ENCODE results near the gene SCGB1D1. TPM values are rescaled to one million over a fixed set of nuclear protein-coding genes. Genes with fewer than 3 reads are reported as not detected.
"Not testable (repeated sequence)": the region's sequence is repeated elsewhere in the genome, so short reads cannot be mapped to it uniquely, and the experiment has no call there.

The SCGB1D1 gene
- total RNA-seq, 1 donor from 2014 or later, result not detected

DNA sequence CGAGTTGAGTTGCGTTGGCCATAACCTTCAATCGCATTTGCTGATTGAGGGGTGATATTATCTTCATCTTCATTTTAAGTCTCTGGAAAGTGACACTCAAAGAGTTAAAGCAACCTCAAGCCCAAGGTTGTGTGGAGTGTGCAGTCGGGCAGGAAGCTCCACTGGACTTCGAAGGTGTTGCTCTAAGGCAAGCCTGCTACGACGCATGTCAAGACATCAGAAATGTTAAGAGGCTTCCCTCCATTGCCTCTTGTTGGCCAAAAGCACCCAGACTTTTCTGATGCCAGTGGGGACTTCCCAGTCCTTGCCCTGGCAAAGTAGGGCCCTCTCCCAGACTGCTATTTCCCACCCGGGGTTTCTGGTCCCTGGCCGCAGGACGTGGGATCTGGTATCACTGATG lies 23.6 kb upstream of the SCGB1D1 start:
- DNase-seq (ENCODE audit: low read depth in 2 of 2), result no peak

DNA sequence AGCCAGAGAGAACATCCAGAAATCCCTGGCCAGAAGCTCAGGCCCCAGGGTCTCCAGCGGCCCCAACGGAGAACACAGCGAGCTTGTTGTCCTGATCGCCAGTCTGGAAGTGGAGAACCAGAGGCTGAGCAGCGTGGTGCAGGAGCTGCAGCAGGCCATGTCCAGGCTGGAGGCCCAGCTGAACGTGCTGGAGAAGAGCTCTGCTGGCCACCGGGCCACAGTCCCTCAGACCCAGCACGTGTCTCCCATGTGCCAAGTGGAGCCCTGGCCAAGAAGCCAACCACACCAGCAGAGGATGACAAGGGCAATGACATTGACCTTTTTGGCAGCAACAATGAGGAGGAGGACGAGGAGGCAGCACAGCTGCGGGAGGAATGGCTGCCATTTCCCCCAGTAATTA lies 20.6 kb upstream of the SCGB1D1 start:
- DNase-seq (ENCODE audit: low read depth in 2 of 2), result no peak

DNA sequence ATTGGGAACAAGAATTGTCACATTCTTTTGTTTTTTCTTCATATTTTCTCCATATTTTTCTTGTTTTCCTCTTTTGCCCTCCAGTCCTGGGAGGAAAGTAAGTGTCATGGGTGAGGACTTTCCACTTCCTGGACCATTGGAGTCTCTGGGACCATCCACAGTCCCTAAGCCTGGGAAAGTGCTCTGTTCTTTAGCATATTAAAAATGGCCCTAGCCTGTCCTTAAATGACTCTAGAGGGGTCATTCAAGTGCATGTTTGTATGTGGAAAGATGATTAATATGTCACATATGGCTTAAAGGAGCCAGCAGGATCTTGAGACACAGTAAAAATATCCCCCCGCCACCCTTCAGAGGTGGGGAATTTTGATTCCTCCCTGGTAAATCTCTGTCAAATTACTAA lies 20.1 kb upstream of the SCGB1D1 start:
- DNase-seq (ENCODE audit: low read depth in 2 of 2), result peak in 1 of 2 donors; percentile 18

DNA sequence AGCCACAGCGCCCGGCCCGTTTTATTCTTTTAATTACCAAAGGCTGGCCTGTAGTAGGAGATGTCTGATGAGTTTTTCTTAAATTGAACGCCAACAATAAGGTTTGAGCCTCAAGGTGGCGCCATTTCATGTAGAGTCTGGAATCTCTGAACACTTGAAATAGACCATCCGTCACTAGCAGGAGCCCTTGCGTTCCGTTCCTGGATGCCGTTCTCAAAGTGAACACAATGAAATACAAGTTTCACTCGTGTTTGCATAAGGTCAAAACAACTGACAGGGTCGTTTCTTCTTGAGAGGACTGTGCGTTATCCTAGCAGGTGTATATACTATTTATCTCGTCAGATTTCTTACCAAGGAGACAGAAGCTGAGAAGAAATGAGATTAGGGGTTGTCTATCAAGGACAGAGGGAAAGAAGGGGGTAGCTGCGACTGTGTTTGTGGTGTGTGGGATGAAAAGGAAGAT lies 18.7 kb upstream of the SCGB1D1 start:
- DNase-seq (ENCODE audit: low read depth in 2 of 2), result peak; percentile 82 to 84

DNA sequence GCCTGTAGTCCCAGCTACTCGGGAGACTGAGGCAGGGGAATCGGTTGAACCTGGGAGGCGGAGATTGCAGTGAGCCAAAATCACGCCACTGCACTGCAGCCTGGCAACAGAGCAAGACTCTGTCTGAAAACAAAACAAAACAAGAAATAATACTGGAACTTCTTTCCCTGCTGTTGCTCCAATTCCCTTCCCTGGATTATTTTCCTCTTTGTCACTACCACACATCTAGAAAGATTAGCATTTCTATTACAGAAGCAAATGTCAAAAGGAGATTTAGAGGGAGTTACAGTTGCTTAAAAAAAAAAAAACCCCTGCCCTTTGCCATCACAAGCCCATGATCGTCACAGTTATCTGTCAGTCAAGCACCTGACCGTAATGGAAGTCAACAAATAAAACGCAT lies 17.7 kb upstream of the SCGB1D1 start:
- no peak for DNase-seq (ENCODE audit: low read depth in 2 of 2)

DNA sequence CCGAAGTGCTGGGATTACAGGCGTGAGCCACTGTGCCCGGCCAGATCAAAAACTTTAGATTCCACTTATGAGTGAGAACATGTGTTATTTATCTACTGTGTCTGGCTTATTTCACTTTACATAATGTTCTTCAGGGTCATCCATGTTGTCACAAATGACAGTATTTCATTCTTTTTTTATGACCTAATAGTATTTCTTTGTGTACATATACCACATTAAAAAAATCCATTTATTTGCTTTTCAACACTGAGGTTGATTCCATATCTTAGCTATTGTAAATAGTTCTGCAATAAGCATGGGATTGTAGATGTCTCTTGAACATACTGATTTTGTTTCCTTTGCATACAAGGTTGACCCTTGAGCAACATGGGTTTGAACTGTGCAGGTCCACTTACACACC lies 13.2 kb upstream of the SCGB1D1 start:
- DNase-seq (ENCODE audit: low read depth in 2 of 2), result no peak

DNA sequence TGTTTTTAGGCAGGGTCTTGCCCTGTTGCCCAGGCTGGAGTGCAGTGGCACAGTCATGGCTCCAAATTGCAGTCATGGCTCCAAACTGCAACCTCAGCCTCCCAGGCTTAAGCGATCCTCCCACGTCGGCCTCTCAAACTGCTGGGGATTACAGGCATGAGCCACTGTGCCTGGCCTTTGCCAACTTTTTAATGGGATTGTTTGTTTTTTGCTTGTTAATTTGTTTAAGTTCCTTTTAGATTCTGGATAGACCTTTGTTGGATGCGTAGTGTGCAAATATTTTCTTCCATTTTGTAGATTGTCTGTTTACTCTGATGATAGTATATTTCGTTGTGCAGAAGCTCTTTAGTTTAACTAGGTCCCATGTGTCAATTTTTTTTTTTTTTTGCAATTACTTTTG lies 10.0 kb upstream of the SCGB1D1 start:
- no peak for DNase-seq (ENCODE audit: low read depth in 2 of 2)

DNA sequence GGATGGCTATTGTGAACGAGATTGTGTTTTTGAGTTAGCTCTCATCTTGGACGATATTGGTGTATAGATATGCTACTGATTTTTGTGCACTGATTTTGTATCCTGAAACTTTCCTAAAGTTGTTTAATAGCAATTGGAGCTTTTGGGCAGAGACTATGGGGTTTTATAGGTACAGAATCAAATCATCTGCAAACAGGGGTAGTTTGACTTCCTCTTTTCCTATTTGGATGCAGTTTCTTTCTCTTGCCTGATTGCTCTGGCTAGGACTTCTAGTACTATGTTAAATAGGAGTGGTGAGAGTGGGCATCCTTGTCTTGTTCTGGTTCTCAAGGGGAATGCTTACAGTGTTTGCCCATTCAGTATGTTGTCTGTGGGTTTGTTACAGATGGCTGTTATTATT lies 8.9 kb upstream of the SCGB1D1 start:
- no peak for DNase-seq (ENCODE audit: low read depth in 2 of 2)

DNA sequence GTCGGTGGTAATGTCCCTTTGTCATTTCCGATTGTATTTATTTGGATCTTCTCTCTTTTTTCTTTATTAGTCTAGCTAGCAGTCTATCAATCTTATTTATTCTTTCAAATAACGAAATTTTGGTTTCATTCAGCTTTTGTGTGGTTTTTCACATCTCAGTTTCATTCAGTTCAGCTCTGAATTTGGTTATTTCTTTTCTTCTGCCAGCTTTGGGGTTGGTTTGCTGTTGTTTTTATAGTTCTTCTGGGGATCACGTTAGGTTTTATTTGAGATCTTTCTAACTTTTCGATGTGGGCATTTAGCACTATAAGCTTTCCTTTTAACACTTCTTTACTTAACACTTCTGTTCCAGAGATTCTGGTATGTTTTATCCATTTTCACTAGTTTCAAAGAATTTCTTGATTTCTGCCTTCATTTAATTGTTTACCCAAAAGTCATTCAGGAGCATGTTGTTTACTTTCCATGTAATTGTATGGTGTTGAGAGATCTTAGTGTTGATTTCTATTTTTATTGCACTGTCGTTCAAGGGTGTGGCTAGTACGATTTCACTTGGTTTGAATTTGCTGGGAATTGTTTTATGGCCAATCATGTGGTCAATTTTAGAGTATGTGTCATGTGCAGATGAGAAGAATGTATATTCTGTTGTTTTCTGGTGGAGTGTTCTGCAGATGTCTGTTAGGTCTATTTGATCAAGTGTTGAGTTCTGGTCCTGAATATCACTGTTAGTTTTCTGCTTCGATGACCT lies 7.7 kb upstream of the SCGB1D1 start:
- DNase-seq (ENCODE audit: low read depth in 2 of 2), result no peak

DNA sequence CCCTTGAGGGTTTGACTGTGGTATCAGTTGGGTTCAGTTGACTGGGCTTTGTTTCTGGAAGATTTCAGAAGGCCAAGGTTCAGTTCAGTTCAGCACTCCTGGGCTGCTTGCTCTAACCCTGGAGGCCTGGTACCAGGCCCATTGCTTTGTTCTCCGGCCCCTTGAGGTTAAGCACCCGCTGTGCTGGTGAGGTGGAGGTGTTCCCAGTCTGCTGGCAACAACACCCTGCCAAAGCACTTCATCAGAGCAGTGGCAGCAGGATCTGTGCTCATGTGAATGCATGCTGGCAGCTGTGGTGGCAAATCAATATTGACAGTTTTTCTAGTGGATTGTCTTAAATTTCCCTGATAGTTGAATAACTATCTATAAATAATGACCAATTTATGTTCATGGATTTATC lies 3.8 kb upstream of the SCGB1D1 start:
- DNase-seq (ENCODE audit: low read depth in 2 of 2), result no peak

DNA sequence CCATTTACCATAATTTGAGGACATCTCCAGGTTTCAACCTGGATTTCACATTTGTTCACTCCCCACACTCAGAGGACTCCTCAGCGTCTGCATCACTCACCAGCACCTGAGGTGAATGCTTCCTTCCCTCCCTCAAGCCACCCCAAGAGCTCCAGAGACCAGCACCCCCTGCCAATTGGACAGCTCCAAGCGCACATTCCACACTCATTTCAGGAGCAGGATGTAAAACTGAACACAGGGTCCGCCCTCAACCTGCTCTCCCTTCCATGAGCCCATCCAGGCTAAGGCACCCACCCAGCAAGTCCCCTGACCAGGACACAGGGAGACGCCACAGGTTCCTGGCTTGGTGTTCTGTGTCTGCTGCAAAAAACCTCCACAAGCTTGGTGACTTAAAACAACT lies 3.9 kb downstream of the SCGB1D1 start:
- DNase-seq (ENCODE audit: low read depth in 2 of 2), result peak; percentile 20 to 23

DNA sequence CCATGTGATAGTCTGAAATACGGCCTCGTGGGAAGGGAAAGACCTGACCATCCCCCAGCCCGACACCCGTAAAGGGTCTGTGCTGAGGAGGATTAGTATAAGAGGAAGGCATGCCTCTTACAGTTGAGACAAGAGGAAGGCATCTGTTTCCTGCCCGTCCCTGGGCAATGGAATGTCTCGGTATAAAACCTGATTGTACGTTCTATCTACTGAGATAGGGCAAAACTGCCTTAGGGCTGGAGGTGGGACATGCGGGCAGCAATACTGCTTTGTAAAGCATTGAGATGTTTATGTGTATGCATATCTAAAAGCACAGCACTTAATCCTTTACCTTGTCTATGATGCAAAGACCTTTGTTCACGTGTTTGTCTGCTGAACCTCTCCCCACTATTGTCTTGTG lies 5.0 kb downstream of the SCGB1D1 start:
- not testable (repeated sequence) for DNase-seq (ENCODE audit: low read depth in 2 of 2)

DNA sequence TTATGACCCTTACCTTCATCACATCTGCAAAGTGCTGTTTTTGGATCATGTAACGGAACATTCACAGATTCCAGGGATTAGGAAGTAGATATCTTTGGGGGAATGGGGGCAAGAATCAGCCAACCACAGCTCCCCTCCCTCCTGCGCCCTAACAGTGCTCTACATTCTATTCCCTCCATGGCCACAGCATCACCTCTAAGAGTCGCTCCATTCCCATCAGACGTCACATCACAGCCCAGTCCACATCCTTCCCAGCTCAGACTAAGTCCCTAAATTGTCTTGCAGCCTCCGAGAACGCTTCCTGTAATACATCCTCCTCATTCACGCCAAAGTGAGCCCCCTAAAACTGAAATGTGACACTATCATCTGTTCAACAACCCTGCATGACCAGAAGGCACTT lies 5.9 kb downstream of the SCGB1D1 start:
- DNase-seq (ENCODE audit: low read depth in 2 of 2), result no peak

DNA sequence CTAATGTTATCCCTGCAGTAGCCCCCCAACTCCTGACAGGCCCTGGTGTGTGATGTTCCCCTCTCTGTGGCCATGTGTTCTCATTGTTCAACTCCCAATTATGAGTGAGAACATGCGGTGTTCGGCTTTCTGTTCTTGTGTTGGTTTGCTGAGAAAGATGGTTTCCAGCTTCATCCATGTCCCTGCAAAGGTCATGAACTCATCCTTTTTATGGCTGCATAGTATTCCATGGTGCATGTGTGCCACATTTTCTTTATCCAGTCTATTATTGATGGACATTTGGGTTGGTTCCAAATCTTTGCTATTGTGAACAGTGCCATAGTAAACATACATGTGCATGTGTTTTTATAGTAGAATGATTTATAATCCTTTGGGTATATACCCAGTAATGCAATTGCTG lies 7.4 kb downstream of the SCGB1D1 start:
- not testable (repeated sequence) for DNase-seq (ENCODE audit: low read depth in 2 of 2)

DNA sequence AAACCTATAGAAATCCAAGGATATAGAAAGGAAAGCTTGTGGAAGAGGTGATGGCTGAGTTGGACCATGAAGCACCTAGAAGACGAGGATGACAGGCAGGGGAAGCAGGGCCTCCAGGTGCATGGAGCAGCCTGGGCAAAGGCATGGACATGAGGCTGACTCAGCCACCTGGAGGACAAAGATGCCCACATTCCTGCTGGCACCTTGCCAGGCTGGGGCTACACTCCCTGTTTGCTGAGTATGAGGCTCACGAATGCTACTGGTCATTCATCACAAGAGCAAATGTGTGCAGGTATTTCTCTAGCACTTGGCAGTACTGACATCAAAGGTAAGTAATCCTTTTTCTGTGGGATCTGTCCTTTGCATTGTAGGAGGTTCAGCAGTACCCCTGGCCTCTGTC lies 11.4 kb downstream of the SCGB1D1 start:
- DNase-seq (ENCODE audit: low read depth in 2 of 2), result no peak

DNA sequence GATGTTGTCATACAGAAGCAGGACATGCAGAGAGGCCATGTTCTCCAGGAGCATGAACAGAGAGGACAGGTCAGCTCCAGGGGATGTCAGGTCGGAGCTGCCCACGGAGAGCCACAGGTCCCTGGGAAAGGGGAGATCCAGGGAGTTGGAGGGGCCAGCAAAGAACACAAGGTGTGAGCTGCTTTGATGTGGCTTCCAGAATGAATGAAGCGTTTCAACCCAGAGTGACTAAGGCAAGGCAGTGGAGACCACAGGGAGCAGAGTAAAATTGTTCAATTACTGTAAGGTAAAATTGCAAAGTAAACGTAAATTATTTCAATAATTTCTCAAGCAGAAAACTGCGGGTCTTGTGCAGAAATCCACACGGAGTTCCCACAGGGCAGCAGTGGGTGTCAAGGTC lies 12.9 kb downstream of the SCGB1D1 start:
- DNase-seq (ENCODE audit: low read depth in 2 of 2), result no peak

DNA sequence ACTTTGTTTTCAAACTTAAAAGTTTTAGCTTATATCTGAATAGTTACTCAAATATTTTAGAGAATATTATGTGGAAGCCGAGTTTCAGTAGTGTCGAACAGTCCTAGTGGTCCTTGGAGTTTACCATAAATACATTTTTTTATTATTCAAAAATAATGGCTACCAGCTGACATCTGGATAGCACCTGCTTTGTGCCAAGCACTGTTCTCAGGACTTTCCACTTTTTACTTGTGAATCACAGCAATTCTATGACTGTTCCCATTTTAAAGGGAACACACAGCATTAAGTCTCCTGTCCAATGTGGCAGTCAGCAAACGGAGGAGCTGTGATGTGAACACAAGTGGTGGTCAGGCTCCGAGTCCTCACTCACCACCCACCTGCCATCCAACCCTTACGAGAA lies 14.4 kb downstream of the SCGB1D1 start:
- DNase-seq (ENCODE audit: low read depth in 2 of 2), result no peak

DNA sequence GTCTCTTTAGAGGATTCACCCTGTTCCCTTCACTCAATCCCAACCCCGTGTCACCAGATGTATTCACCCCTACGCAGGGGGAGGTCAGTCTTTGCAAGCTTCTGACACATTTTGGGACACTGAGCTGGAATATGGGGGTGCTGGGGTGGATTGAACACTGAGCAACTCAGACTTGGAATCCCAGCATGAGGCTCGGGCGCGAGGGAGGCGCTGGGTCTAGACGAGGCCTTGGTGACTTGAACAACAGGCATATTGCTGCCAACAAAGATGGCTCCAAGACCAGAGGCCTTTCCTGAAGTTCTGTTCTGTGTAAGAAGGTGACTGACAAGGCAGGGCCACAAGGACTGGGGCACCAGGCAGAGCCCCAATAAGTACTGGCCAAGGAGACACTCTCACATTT lies 15.4 kb downstream of the SCGB1D1 start:
- DNase-seq (ENCODE audit: low read depth in 2 of 2), result no peak

DNA sequence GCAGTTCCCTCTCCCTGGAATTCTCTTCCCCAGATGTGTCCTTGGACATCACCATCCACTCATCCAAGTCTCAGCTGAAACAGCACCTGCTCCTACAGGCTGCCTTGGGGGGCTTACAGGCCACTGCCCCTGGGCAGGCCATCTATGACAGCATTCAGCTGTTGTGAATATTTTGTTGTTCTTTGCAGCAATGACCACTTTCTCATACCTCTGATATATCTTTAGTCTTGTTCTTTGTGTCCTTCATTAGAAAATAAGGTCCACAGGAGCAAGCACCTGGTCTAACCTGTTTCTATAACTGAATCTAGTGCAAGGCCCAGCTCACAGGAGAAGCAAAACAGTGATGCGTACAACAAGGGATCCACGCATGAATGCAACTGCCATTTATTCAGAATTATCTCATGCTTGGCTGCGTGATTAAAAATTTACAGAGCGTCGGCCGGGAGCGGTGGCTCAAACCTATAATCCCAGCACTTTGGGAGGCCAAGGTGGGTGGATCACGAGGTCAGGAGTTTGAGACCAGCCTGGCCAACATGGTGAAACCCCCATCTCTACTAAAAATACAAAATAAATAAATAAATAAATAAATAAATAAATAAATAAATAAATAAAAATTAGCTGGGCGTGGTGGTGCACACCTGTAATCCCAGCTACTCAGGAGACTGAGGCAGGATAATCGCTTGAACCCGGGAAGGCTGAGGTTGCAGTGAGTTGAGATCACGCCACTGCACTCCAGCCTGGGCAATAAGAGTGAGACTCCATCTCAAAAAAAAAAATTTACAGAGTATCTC lies 16.5 kb downstream of the SCGB1D1 start:
- DNase-seq (ENCODE audit: low read depth in 2 of 2), result not testable (repeated sequence)

DNA sequence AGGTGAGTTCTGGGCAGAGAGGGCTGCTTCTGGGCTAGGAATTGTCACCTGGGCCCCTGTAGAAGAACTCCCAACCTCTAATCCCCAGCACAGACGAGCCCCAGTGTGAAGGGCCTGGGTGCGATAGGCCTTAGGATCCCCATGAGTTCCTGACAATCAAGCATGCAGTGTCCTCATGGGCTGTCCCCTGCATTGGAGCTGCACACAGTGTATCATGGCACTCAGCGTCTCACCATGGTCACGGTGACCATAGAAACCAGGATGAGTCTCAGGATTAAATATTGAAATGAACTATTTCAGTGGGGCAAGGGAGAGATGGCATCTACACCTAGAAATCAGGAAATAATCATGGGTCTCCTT lies 18.7 kb downstream of the SCGB1D1 start:
- DNase-seq (ENCODE audit: low read depth in 2 of 2), result no peak

DNA sequence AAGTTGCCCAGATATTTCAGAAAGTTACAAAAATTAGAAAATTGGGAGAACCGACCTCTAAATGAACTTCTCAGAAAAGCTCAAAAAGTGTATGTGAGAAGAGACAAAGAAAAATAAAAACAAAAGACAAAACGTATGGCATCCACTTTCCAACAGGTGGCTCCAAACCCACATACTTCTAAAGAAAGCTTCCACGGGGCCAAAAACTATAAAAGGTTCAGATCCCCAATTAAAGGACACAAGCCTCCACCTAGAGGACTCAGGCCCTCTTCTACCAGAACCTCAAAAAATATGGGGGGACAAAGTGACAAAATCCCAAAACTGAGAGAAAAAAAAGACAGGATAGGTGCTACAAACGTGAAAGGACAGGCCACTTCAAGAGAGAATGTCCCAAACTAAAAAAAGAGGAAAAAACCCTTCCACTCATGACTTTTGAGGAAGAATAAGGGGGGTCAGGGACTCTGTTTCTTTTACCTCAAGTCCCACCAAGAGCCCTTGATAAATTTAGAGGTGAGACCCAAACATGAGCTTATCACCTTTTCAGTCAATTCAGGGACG lies 27.3 kb downstream of the SCGB1D1 start:
- DNase-seq (ENCODE audit: low read depth in 2 of 2), result peak; percentile 33 to 55

DNA sequence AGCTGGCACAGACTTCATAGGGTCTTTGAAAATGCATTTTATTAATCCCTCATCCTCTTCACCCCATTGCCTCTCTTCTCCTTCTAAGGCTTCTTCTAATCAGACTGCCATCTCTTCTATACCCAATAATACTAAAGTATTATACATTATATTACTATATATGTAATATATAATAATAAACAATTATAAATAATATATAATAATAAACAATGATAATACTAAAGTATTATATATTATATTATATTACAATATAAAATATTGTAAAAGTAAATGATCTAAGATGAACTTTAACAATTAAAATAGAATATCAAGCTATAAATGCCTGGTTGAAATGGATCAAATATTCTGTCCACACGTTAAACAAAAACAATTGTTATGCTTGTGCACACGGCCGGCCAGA lies 31.5 kb downstream of the SCGB1D1 start:
- DNase-seq (ENCODE audit: low read depth in 2 of 2), result no peak

DNA sequence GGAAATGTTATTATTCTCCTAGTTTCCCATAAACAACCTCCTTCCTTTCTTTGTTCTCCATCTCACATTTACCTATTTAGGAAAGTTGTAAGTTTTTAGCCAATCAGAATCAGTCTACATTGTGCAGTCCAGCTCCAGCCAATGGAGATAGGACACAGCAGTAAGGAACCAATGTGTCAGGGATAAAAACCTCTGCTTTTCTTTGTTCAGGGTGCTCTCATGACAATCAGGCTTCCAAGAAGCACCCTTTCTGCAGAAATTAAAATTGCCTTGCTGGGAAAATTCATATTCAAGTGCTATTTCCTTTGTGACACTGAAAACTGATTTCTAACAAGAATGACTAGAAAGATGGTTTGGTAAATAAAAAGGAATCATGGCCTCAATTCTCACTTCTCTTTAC lies 33.1 kb downstream of the SCGB1D1 start:
- DNase-seq (ENCODE audit: low read depth in 2 of 2), result peak; percentile 11 to 35
